ENCODE results near the gene ADCY5. TPM values are rescaled to one million over a fixed set of nuclear protein-coding genes. Genes with fewer than 3 reads are reported as not detected.

ADCY5 gene
- polyA plus RNA-seq, 1 experiment = 0.21 TPM

DNA sequence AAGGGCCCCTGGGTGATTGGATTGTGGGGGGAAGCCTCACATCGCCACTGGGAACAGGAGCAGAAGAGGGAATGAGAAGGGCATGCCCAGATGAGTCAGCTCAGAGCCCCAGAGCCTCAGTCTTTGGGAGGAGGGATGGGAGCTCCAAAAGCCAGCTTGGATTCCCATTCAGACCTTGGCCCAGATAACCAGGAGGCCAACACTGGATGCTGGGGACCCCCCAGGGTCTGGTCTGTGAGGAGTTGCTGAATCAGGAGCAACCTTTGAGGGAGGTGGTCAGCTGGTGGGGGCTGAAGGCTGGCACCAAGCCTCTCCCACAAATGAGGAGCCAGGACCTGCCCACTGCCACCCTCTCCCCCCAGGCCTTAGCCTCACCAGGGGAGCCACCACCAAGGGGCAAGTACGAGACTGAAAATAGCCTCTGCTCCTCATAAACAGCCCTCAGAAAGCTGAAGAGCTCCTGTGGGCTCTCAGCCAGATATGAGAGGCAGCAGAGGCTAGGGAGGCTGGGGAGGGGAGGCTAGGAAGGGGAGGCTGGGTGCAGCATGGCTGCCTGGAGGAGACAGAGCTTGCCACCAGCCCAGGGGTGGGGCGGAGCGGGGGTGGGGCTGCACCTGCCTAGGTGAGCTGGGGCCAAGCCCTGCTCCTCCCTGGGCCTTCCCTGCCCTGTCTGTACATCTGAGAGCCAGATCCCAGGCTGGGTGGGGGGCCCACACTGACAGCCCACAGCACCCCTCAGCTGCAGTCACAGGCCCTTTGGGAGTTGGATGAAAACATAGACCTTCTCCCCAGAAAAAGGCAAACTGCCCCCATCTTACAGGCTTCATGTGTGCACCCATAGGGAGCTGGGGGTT, 147.3 kb downstream of the ADCY5 start:
- ChIA-PET CTCF (interaction anchor here (1.0 to 1.2 kb wide), 4 partner anchors 9 to 25 kb away, joined by 3 to 4 read pairs (median 4); no protein-coding TSS in a partner anchor), POLR2A (no interaction called here)
- DNase-seq (ENCODE audit: low read depth) = no peak
- Histone ChIP-seq H3K36me3 (ENCODE audit: control insufficient read depth, insufficient read depth, low read length) (no peaks in the 10 kb centered on the region), H3K27me3 (ENCODE audit: control insufficient read depth, insufficient read depth, low read length) (no peaks in the 10 kb centered on the region), H3K4me3 (ENCODE audit: low read depth, low read length) (no peak overlapping the region)
- TF ChIP-seq, protein P1, sequence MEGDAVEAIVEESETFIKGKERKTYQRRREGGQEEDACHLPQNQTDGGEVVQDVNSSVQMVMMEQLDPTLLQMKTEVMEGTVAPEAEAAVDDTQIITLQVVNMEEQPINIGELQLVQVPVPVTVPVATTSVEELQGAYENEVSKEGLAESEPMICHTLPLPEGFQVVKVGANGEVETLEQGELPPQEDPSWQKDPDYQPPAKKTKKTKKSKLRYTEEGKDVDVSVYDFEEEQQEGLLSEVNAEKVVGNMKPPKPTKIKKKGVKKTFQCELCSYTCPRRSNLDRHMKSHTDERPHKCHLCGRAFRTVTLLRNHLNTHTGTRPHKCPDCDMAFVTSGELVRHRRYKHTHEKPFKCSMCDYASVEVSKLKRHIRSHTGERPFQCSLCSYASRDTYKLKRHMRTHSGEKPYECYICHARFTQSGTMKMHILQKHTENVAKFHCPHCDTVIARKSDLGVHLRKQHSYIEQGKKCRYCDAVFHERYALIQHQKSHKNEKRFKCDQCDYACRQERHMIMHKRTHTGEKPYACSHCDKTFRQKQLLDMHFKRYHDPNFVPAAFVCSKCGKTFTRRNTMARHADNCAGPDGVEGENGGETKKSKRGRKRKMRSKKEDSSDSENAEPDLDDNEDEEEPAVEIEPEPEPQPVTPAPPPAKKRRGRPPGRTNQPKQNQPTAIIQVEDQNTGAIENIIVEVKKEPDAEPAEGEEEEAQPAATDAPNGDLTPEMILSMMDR (IDR thresholded peaks at IDR 0.05; ENCODE audit: insufficient read depth, low read depth, low read length) = no peak

DNA sequence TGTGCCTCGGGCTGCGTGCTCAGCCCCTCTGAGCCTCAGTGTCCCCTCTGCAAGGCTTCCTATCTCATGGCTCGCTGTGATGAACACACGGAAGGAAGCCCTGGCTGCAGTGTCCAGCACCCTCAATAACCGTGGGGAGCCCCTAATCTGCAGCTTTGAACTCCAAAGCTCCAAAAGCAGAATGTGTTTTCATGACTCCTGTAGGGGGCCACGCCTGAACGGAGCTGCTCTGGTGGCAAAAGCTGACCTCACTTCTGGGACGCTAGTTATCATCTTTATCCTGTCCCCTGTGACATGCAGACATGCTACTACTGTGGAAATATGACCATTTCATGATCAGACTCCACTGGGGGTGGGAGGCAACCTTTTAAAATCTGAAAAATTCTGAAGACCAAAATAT, 148.3 kb downstream of the ADCY5 start:
- DNase-seq (ENCODE audit: low read depth) = no peak
- ChIA-PET CTCF (interaction anchor here (0.9 to 1.2 kb wide), 4 partner anchors 9 to 29 kb away, joined by 3 to 4 read pairs (median 4); no protein-coding TSS in a partner anchor), POLR2A (no interaction called here)
- TF ChIP-seq, protein P1 (IDR thresholded peaks at IDR 0.05; ENCODE audit: insufficient read depth, low read depth, low read length) = no peak
- Histone ChIP-seq H3K4me3 (ENCODE audit: low read depth, low read length) (no peak overlapping the region), H3K36me3 (ENCODE audit: control insufficient read depth, insufficient read depth, low read length) (no peaks in the 10 kb centered on the region), H3K27me3 (ENCODE audit: control insufficient read depth, insufficient read depth, low read length) (peaks cover 1% of the 10 kb centered on the region; the same call in 1 of the 2 replicates)

DNA sequence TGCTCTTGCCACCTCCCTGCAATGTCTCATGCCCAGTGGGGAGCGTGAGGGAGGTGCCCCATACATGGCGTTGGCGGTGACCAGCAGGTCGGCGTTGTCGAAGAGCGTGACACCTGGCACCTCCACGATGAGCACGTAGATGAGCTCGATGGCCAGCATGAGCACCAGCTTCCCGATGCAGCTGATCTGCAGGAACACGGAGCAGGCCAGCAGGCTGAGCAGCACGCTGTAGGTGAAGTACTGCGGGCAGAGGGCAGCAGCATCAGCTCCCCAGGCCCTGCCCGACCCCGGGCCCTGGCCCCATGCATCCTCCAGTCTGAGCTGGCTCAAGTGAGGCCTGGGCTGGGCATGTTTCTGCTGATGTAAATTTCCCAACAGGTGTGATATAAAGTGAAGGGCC, 148.8 kb downstream of the ADCY5 start:
- DNase-seq (ENCODE audit: low read depth) = no peak
- Histone ChIP-seq H3K4me3 (ENCODE audit: low read depth, low read length) (no peak overlapping the region), H3K36me3 (ENCODE audit: control insufficient read depth, insufficient read depth, low read length) (no peaks in the 10 kb centered on the region), H3K27me3 (ENCODE audit: control insufficient read depth, insufficient read depth, low read length) (peaks cover 5% of the 10 kb centered on the region)
- POLR2A ChIA-PET = no interaction called here
- CTCF ChIA-PET = interaction anchor here (0.9 to 1.2 kb wide), 4 partner anchors 10 to 29 kb away, joined by 3 to 4 read pairs (median 4); no protein-coding TSS in a partner anchor
- TF ChIP-seq, protein P1 (IDR thresholded peaks at IDR 0.05; ENCODE audit: insufficient read depth, low read depth, low read length) = no peak

DNA sequence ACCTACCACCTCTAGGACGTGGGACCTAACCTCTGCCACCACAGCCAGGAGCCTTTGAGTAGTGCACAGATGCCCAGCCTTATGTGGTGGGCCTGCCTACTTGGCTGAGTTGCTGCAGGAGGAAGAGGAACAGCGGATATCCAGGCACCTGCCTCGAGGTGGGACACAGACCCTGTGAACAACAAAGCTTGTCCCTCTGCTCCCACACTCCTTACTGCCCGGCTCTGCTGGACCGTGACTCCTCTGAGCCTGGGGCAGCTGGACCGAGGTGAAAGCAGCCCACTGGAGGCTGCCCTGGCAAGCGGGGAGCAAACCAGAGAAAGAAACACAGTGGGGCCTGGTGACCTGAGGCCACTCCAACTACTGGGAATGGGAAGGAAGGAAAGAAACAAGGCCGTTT, 149.3 kb downstream of the ADCY5 start:
- no peaks in the 10 kb centered on the region for H3K36me3 ChIP-seq (ENCODE audit: control insufficient read depth, insufficient read depth, low read length)
- CTCF ChIA-PET = interaction anchor here (1.0 to 1.1 kb wide), 2 partner anchors 10 to 15 kb away, joined by 3 read pairs; no protein-coding TSS in a partner anchor
- H3K4me3 ChIP-seq (ENCODE audit: low read depth, low read length) = no peak overlapping the region
- TF ChIP-seq, protein P1 (IDR thresholded peaks at IDR 0.05; ENCODE audit: insufficient read depth, low read depth, low read length) = no peak
- DNase-seq (ENCODE audit: low read depth) = no peak
- POLR2A ChIA-PET = no interaction called here
- H3K27me3 ChIP-seq (ENCODE audit: control insufficient read depth, insufficient read depth, low read length) = peaks cover 5% of the 10 kb centered on the region

DNA sequence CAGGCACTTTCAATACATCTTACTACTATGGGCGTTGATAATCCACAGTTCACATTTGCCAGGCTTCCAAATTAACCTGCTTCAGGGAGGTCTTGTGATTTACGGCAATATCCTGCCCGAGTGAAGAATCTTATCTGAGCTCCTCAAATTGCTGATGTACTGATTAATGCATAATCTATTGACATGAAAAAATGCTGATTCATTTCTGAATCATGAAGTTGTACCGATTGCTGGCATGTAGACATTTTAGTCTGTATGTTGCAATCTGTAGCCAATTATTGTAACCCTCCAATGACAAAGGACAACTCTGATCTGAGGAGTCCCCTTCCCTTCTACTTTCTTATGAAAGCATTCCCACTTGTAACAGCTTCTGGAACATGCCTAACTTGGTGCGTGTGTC, 150.0 kb downstream of the ADCY5 start:
- no peak for DNase-seq (ENCODE audit: low read depth)
- ChIA-PET CTCF (interaction anchor here (0.7 to 1.4 kb wide), 2 partner anchors 16 to 190 kb away, joined by 4 read pairs; no protein-coding TSS in a partner anchor), POLR2A (no interaction called here)
- TF ChIP-seq, protein P1 (IDR thresholded peaks at IDR 0.05; ENCODE audit: insufficient read depth, low read depth, low read length) = no peak
- Histone ChIP-seq H3K4me3 (ENCODE audit: low read depth, low read length) (no peak overlapping the region), H3K27me3 (ENCODE audit: control insufficient read depth, insufficient read depth, low read length) (peaks cover 5% of the 10 kb centered on the region), H3K36me3 (ENCODE audit: control insufficient read depth, insufficient read depth, low read length) (no peaks in the 10 kb centered on the region)
